Left ventricle myocardium inferior (tissue), 1 donor: Measurements from ENCODE around the gene CDH15. TPM values are rescaled to one million over a fixed set of nuclear protein-coding genes. Genes with fewer than 3 reads are reported as not detected.

Experiments used
- DNase-seq: peaks from one replicate; pipeline ENCODE4 v3.0.0-alpha.2; 2020
- H3K27ac ChIP-seq: fragments of 200-600 bp; replicated peaks from 2 replicates; pipeline ENCODE4 v1.8.0; 2021
- H3K27me3 ChIP-seq: fragments of 200-600 bp; 2 replicates; pipeline ENCODE4 v1.8.0; 2021; ENCODE audit warnings: low read depth
- H3K36me3 ChIP-seq: fragments of 200-600 bp; 2 replicates; pipeline ENCODE4 v1.8.0; 2021
- H3K4me1 ChIP-seq: fragments of 200-600 bp; 2 replicates; pipeline ENCODE4 v1.8.0; 2021
- H3K4me3 ChIP-seq: fragments of 200-600 bp; 2 replicates; pipeline ENCODE4 v1.8.0; 2021; ENCODE audit warnings: mild to moderate bottlenecking, moderate library complexity
- H3K9me3 ChIP-seq: fragments of 200-600 bp; replicated peaks from 2 replicates; pipeline ENCODE4 v1.8.0; 2021
- CTCF ChIP-seq: fragments of 200-600 bp; IDR thresholded peaks from 2 replicates; pipeline ENCODE4 v1.8.0; 2021; ENCODE audit warnings: antibody characterized with exemption, mild to moderate bottlenecking, borderline replicate concordance
- intact Hi-C: fragments of 100-400 bp; cut with micrococcal nuclease; formaldehyde crosslinking; loops from one replicate; pipeline ENCODE4 v1.11.0; 2022
- total RNA-seq: library from RNA; stranded (reverse); fragmentation: NEBNext Ultra II Directional; extraction: Animal tissue kit (Norgen Biotek cat#: 25700); gene quantifications from one replicate; pipeline ENCODE4 v1.2.1, GENCODE V29; 2021
- donor health status: DM: no; HTN: yes; CAD: no; lungs with severe emphysema.

CDH15 gene
- total RNA-seq, 1 donor from 2014 or later = not detected

- Histone ChIP-seq H3K27ac (no peak overlapping the region), H3K4me1 (no peaks in the 10 kb centered on the region), H3K4me3 (no peak overlapping the region), H3K27me3 (peaks cover 86% of the 10 kb centered on the region), H3K9me3 (no peaks in the 10 kb centered on the region), H3K36me3 (no peaks in the 10 kb centered on the region)
- TF ChIP-seq CTCF = no peak
- DNase-seq = no peak
- intact Hi-C loops = no loop called here
Measured at GRCh38 chr16:89179148-89179484, 7.6 kb downstream of the CDH15 start.

- no peak overlapping the region for H3K4me3 ChIP-seq
- H3K27ac ChIP-seq = no peak overlapping the region
- intact Hi-C loops = no loop called here
- H3K9me3 ChIP-seq = no peaks in the 10 kb centered on the region
- no peak for TF ChIP-seq CTCF
- no peak for DNase-seq
- no peaks in the 10 kb centered on the region for H3K4me1 ChIP-seq
- no peaks in the 10 kb centered on the region for H3K36me3 ChIP-seq
- H3K27me3 ChIP-seq = peaks cover 86% of the 10 kb centered on the region
Measured at GRCh38 chr16:89179656-89180315, 8.2 kb downstream of the CDH15 start.

- Histone ChIP-seq H3K4me1 (no peaks in the 10 kb centered on the region), H3K9me3 (no peaks in the 10 kb centered on the region), H3K27me3 (peaks cover 49% of the 10 kb centered on the region), H3K4me3 (no peak overlapping the region), H3K36me3 (no peaks in the 10 kb centered on the region), H3K27ac (no peak overlapping the region)
- no peak for TF ChIP-seq CTCF
- intact Hi-C loops = no loop called here
- no peak for DNase-seq
Measured at GRCh38 chr16:89183463-89183862, 11.9 kb downstream of the CDH15 start.

- no peak for DNase-seq
Measured at GRCh38 chr16:89183975-89184676, 12.6 kb downstream of the CDH15 start.

GRCh38 chr16:89184677-89184932 lies 13.1 kb downstream of the CDH15 start:
- no peaks in the 10 kb centered on the region for H3K9me3 ChIP-seq
- no peak for TF ChIP-seq CTCF
- DNase-seq = no peak
- peaks cover 37% of the 10 kb centered on the region for H3K27me3 ChIP-seq
- H3K36me3 ChIP-seq = no peaks in the 10 kb centered on the region
- H3K4me1 ChIP-seq = no peaks in the 10 kb centered on the region
- intact Hi-C loops = no loop called here
- H3K4me3 ChIP-seq = no peak overlapping the region
- no peak overlapping the region for H3K27ac ChIP-seq

More at GRCh38 chr16:89183975-89184676, 12.6 kb downstream of the CDH15 start:
- Histone ChIP-seq H3K36me3 (no peaks in the 10 kb centered on the region), H3K4me3 (no peak overlapping the region), H3K4me1 (no peaks in the 10 kb centered on the region), H3K27ac (no peak overlapping the region), H3K27me3 (peaks cover 42% of the 10 kb centered on the region), H3K9me3 (no peaks in the 10 kb centered on the region)
- TF ChIP-seq CTCF = no peak
- intact Hi-C loops = no loop called here
